CD4-positive, alpha-beta T cell treated with Interleukin-2 at 100 ng/mL for 4 hours (primary cell): ENCODE measurements around the gene KCNQ1OT1.

Experiments
- DNase-seq: peaks from one replicate; pipeline ENCODE4 v3.0.0-alpha.2; 2020; ENCODE audit warnings: low spot score

Gene KCNQ1OT1

DNA sequence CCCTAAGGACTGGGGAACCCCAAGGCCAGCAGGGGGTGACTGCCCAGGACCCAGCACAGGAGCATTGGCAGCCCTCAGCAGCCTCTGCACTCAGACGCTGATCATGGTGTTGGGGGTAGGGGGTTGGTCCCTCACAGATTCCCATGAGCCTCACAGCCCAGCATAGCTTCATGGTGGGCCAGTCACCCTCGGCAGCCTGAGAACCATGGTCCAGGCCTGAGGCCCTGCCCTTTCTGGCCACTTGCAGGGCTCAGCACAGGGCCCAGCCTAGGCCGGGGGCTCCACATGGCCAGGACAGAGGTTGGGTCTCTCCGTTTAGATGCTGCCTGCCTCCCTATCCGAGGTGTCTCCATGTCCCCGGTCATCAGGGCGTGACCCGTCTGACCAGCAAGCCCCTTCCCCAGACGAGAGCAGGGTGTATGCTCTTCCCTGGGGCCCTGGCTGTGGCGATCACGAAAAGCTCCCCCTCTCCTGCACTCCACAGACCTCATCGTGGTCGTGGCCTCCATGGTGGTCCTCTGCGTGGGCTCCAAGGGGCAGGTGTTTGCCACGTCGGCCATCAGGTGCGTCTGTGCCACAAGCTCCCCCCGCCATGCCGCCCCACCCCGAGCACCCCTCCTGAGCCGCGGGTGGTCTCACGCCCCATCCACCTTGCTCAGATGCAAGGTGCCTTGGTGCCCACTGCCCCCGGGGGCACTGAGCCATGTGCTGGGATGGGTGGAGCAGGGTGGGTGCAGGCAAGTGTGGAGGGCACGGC lies 128.8 kb downstream of the KCNQ1OT1 start:
- no peak for DNase-seq

- no peak for DNase-seq
These were observed 129.5 kb downstream of the KCNQ1OT1 start for GRCh38 chr11:2570211-2570811.

DNA sequence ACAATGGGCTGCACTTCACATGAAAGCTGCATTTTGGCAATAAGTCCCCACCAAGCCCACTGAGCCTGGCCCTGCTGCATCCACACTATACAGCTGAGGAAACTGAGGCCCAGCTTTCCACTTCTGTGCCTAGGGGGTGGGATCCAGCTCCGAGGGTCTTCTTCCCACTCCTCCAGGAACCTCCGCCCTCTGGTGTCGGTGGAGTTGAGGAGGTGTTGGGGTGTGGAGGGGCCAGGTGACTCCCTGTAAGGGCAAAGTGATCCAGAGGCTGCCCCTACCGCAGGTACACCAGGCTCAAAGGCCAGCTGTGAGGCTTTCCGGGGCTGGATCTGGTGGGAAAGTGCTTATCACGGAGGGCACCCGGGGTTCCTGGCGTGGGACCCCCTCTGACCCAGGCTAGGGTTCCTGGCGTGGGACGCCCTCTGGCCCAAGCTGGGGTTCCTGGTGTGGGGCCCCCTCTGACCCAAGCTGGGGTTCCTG lies 130.0 kb downstream of the KCNQ1OT1 start:
- no peak for DNase-seq

- DNase-seq = no peak
These were observed 130.5 kb downstream of the KCNQ1OT1 start for GRCh38 chr11:2569321-2569721.

- DNase-seq = no peak
These were observed 132.6 kb downstream of the KCNQ1OT1 start for GRCh38 chr11:2567026-2567671.

- no peak for DNase-seq
These were observed 133.4 kb downstream of the KCNQ1OT1 start for GRCh38 chr11:2566223-2567025.

- no peak for DNase-seq
These were observed 134.2 kb downstream of the KCNQ1OT1 start for GRCh38 chr11:2565447-2566222.

GRCh38 chr11:2564588-2565425 lies 135.0 kb downstream of the KCNQ1OT1 start:
- DNase-seq = no peak

- no peak for DNase-seq
These were observed 135.7 kb downstream of the KCNQ1OT1 start for GRCh38 chr11:2564008-2564530.

DNA sequence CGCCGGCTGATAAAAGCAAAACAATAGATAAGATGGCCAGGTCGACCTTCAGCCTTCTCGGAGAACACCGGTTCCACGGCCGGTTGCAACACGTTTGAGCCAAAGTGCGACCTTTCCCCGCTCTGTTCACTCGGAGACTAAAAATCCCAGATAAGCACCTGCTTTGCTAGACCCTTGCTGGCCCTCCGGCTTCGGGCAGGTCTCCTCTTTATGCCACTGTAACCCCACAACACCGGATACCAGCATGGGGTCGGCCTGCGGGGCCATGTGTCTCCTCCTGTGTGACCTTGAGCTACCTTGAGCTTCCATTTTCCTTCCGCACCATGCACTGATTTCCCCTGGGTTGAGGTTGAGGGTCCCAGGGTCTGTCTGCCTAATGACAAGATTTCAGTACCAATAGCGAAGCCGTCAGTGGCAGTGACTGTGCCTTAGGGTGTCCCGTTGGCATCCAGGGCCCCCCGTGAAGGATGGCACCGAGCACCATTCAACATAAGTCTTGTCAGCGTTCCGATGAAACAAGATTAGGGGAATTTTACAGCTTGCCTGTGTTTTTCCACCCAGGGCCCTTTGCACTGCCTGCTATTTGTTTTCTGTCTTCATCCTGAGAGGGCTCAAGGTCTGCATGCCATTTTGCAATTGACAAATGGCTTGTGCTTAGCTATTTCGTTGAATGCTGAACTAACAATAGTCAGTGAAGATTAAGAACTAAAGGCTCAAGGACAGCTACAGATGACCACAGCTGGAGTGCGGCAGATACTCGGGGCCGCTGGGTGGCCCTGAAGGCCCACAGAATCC lies 136.4 kb downstream of the KCNQ1OT1 start:
- no peak for DNase-seq

DNA sequence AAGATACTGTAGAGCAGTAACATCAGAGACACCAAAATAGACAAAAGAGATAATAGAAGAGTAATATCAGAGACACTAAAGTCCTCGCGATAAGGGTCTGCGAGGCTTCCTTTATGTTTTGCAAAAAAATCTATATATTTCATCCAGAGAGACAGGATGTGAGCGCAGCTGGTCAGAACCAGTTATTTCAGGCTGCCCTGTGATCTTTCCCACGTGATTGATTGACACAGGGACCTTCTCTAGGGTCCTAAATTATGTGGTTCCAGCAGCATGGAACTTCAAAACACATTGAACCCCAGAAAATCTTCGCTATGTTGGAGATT lies 136.9 kb downstream of the KCNQ1OT1 start:
- DNase-seq = no peak

DNA sequence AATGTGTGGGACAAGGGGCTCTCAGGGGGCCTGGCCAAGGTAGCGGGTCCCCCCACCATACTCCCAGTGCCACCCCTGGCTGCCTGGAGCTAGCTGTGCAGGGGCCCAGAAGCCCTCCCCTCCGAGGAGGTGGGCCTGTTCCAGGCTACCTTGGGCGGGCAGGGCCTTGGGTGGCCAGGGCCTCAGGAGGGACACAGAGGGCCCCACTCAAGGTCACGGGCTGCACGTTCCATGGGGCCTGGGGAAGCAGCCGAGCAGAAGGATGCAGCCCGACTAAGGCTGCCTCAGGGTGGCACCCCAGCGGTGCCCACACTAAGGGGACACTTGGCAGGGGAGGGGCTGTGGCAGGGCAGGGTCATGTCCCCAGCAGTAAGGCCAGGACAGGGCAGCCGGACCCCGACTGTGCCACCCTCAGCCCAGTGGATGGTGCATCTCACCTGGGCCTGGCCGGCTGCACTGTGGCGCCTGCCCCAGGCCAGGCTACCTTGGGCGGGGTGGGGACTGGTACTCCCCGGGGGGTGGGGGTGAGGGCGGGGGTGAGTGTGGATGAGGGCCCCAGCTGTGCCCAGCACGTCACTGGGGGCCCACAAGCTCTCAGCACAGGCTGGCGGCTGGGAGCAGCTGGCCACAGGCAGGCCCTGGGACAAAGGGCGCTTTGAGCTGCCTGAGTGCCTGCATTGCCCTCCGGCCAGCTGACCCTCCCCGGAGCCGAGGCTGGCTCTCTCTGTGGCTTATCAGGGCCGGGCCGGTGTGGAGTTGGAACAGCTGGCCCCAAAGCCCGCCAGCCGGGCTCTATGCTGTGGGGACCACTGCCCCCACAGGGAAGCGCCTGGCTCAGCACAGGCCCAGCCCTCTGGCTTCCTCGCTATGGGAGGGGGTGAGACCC lies 137.9 kb downstream of the KCNQ1OT1 start:
- no peak for DNase-seq

DNA sequence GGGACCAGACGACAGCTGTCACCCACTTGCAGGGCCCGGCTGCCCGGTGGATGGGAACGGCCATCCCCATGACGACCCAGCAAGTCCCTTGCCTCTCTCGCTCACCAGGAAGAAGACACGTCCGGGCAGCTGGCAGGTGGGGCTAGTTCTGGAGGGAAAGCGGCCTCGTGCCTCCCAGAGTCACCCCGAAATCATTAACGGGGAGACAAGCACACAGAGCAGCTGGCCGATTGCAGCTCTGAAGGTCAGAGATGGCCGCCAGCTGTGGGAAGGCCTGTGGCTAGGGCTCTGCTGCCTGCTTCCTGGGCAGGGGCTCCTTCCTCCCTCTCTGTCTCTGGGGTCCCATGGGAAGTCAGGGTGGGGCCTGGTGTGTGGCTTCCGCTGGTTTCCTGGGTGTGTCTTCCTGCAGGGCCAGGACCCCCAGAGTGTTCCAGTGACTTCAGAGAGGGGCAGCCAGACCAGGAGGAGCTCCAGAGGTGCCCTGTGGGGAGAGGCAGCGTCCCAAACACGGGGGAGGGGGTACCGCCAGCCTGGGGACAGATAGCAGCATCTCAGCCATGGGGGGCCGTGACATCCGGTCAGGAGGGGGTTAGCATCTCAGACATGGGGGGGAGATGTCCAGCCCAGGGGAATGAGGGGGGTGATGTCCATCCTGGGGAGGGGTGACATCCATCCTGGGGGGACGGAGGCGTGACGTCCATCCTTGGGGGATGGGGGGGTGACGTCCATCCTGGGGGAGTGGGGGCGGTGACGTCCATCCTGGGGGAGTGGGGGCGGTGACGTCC lies 140.1 kb downstream of the KCNQ1OT1 start:
- no peak for DNase-seq

- DNase-seq = no peak
These were observed 140.8 kb downstream of the KCNQ1OT1 start for GRCh38 chr11:2558861-2559526.

- no peak for DNase-seq
These were observed 141.4 kb downstream of the KCNQ1OT1 start for GRCh38 chr11:2558397-2558796.
